Liver (tissue), 9 donors: ENCODE measurements around the gene LAMB2. TPM values are rescaled to one million over a fixed set of nuclear protein-coding genes. Genes with fewer than 3 reads are reported as not detected.

Source experiments
- DNase-seq: peaks from one replicate; pipeline ENCODE4 v3.0.0-alpha.2; 2017; ENCODE audit warnings: low spot score
- H3K27ac ChIP-seq, 2 donors: one replicate each; pipeline ENCODE4 v1.7.0; 2013; ENCODE audit warnings: inconsistent platforms in 2 of 2, low read length in 2 of 2, control low read depth in 1 of 2, low read depth in 1 of 2, mild to moderate bottlenecking in 1 of 2
- H3K27me3 ChIP-seq, 4 donors: one replicate each; pipeline versions ENCODE4 v1.6.1 to v1.7.0; 2013; ENCODE audit warnings: low read length in 3 of 4, inconsistent platforms in 1 of 4, mild to moderate bottlenecking in 1 of 4, moderate library complexity in 1 of 4; ENCODE audit not compliant: control insufficient read depth in 4 of 4, insufficient read depth in 4 of 4
- H3K36me3 ChIP-seq, 4 donors: one replicate each; pipeline versions ENCODE4 v1.6.1 to v1.7.0; 2013; ENCODE audit warnings: low read length in 3 of 4, mild to moderate bottlenecking in 3 of 4, low read depth in 1 of 4, moderate library complexity in 1 of 4; ENCODE audit not compliant: control insufficient read depth in 4 of 4, insufficient read depth in 3 of 4
- H3K4me1 ChIP-seq, 4 donors: one replicate each; pipeline versions ENCODE4 v1.6.1 to v1.7.0; 2013; ENCODE audit warnings: low read length in 3 of 4, mild to moderate bottlenecking in 3 of 4, moderate library complexity in 1 of 4; ENCODE audit not compliant: control insufficient read depth in 4 of 4, insufficient read depth in 4 of 4
- H3K4me3 ChIP-seq, 3 donors: one replicate each; pipeline versions ENCODE4 v1.6.1 to v1.7.0; 2013; ENCODE audit warnings: low read length in 3 of 3, control low read depth in 1 of 3, low read depth in 1 of 3, mild to moderate bottlenecking in 1 of 3
- H3K9ac ChIP-seq, 2 donors: one replicate each; pipeline ENCODE4 v1.7.0; 2013; ENCODE audit warnings: low read length in 2 of 2, mild to moderate bottlenecking in 2 of 2, moderate library complexity in 2 of 2, control low read depth in 1 of 2, low read depth in 1 of 2
- H3K9me3 ChIP-seq, 4 donors: one replicate each; pipeline versions ENCODE4 v1.6.1 to v1.7.0; 2013; ENCODE audit warnings: low read length in 3 of 4; ENCODE audit not compliant: control insufficient read depth in 4 of 4
- ATF3 ChIP-seq: IDR thresholded peaks from 2 replicates; pipeline ENCODE4 v1.6.1; 2016; ENCODE audit warnings: antibody characterized with exemption
- EGR1 ChIP-seq, 2 donors: IDR thresholded peaks; 2 replicates each; pipeline ENCODE4 v1.6.1; 2016 to 2018; ENCODE audit warnings: antibody characterized with exemption in 2 of 2, low read depth in 2 of 2
- FOXA1 ChIP-seq: IDR thresholded peaks from 2 replicates; pipeline ENCODE4 v1.6.1; 2016; ENCODE audit warnings: antibody characterized with exemption
- FOXA2 ChIP-seq: IDR thresholded peaks from 2 replicates; pipeline ENCODE4 v1.6.1; 2016; ENCODE audit warnings: antibody characterized with exemption
- GABPA ChIP-seq, 2 donors: IDR thresholded peaks in 1 of 2; conservative IDR thresholded peaks in 1 of 2; 2 replicates each; pipeline ENCODE4 v1.6.1; 2016; ENCODE audit warnings: antibody characterized with exemption in 2 of 2, mild to moderate bottlenecking in 1 of 2, moderate library complexity in 1 of 2
- HNF4G ChIP-seq: IDR thresholded peaks from 2 replicates; pipeline ENCODE4 v1.6.1; 2016; ENCODE audit warnings: antibody characterized with exemption
- JUND ChIP-seq, 2 donors: IDR thresholded peaks; 2 replicates each; pipeline ENCODE4 v1.6.1; 2016; ENCODE audit warnings: antibody characterized with exemption in 2 of 2
- NR2F2 ChIP-seq: IDR thresholded peaks from 2 replicates; pipeline ENCODE4 v1.6.1; 2016; ENCODE audit warnings: antibody characterized with exemption
- RAD21 ChIP-seq, 2 donors: IDR thresholded peaks; 2 replicates each; pipeline ENCODE4 v1.6.1; 2016; ENCODE audit warnings: antibody characterized with exemption in 2 of 2, mild to moderate bottlenecking in 2 of 2
- REST ChIP-seq: IDR thresholded peaks from 2 replicates; pipeline ENCODE4 v1.6.1; 2016; ENCODE audit warnings: antibody characterized with exemption, mild to moderate bottlenecking
- RXRA ChIP-seq, 2 donors: IDR thresholded peaks; 2 replicates each; pipeline ENCODE4 v1.6.1; 2017 to 2018; ENCODE audit warnings: antibody characterized with exemption in 2 of 2, mild to moderate bottlenecking in 1 of 2
- SP1 ChIP-seq: IDR thresholded peaks from 2 replicates; pipeline ENCODE4 v1.6.1; 2018; ENCODE audit warnings: antibody characterized with exemption, mild to moderate bottlenecking
- TAF1 ChIP-seq: conservative IDR thresholded peaks from 2 replicates; pipeline ENCODE4 v1.6.1; 2016; ENCODE audit warnings: antibody characterized with exemption, mild to moderate bottlenecking
- YY1 ChIP-seq: IDR thresholded peaks from 2 replicates; pipeline ENCODE4 v1.6.1; 2016; ENCODE audit warnings: antibody characterized with exemption, mild to moderate bottlenecking
- WGBS: extraction: QIAGEN DNeasy Blood & Tissue Kit; methylation state at CpG from one replicate; pipeline ENCODE4 v1.1.7; 2013; 5-methylcytosine and 5-hydroxymethylcytosine counted together
- polyA plus RNA-seq, 2 donors: library from polyadenylated mRNA; stranded (reverse) in 1 of 2; unstranded in 1 of 2; fragments of 200-250 nt in 1 of 2; fragments of >200 nt in 1 of 2; fragmentation: Nextera tagmentation in 1 of 2; extraction: Ambion mirVana in 1 of 2; gene quantifications; one replicate each; pipeline versions ENCODE4 v1.2.1 to v1.2.3, GENCODE V29; 2013 to 2015
- total RNA-seq, 2 donors: library from RNA; depleted of rRNA; stranded (reverse); fragments of >200 nt; gene quantifications; one replicate each; pipeline ENCODE4 v1.2.3, GENCODE V29; 2014
- TF ChIP-seq, protein P1 (sequence below): IDR thresholded peaks from 2 replicates; pipeline ENCODE4 v1.6.1; 2016; ENCODE audit warnings: antibody characterized with exemption
- TF ChIP-seq, protein P2 (sequence below): IDR thresholded peaks from 2 replicates; pipeline ENCODE4 v1.6.1; 2016; ENCODE audit warnings: antibody characterized with exemption
- donor health status: healthy.
- donor health status: healthy.
- donor health status: healthy.
- donor health status: healthy.
- donor health status: healthy.

Gene LAMB2
- total and polyA plus RNA-seq, 4 donors: 87.6 to 172 (median 134) TPM

DNA sequence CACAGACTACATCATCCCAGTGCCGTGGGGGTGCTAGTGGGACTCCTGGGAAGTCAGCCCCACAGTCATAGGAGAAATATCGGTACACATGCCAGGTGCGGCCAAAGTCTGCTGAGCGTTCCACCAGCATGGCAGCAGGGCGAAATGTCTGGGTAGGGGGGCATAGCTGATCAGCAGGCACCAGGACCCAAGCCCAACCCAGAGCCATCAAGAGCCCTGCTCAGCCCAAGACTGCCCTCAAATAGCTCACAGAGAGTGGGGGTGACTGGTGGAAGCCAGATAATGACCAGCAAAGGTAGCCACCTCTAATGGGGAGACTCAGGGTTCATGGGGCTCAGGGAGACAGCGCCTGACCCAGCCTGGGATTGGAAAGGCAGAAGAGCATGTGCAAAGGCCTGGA lies 1.3 kb downstream of the LAMB2 start:
- Histone ChIP-seq H3K27me3 (no peaks in the 10 kb centered on the region), H3K4me1 (peaks cover 2 to 57% (median 51%) of the 10 kb centered on the region in 4 donors), H3K4me3 (no peak overlapping the region), H3K9me3 (no peaks in the 10 kb centered on the region), H3K27ac (no peak overlapping the region), H3K9ac (no peak overlapping the region), H3K36me3 (peaks cover 0 to 10% (median 0%) of the 10 kb centered on the region in 4 donors)
- no peak for TF ChIP-seq EGR1 (IDR thresholded peaks at IDR 0.05; ENCODE audit: low read depth in 2 of 2)
- 97% methylated on average over 6 of the region's 6 CpGs for WGBS
- DNase-seq: no peak

DNA sequence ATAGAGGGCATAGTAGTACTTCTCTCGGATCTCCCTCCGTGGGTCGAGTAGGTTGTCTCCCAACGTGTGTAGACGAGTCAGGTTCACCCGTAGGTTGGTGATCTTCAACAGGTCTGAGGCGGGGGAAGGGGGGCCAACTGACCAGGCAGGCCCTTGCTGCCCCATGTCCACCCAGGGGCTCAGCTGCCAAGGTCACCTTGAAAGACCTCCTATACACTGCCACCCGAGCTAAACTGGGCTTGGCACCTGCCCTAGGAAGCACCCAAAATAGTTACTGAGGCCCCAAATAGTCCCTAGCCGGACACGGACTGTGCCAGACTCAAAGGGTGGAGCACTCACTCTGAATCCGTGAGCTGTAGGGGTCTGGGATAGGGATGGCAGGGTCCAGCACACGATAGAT lies 1.8 kb downstream of the LAMB2 start:
- peaks cover 0 to 10% (median 0%) of the 10 kb centered on the region in 4 donors for H3K36me3 ChIP-seq
- 90% methylated on average over 12 of the region's 12 CpGs for WGBS
- no peak overlapping the region for H3K9ac ChIP-seq
- H3K9me3 ChIP-seq: no peaks in the 10 kb centered on the region
- no peak overlapping the region for H3K4me3 ChIP-seq
- no peak for DNase-seq
- H3K27ac ChIP-seq: no peak overlapping the region
- TF ChIP-seq NR2F2 (no peak), HNF4G (no peak), FOXA1 (no peak), TAF1 (no peak), RXRA (IDR thresholded peaks at IDR 0.05) (no peak), GABPA (IDR thresholded peaks at IDR 0.05 in 1 of 2, conservative IDR thresholded peaks at IDR 0.05 in 1 of 2) (no peak), REST (no peak), YY1 (no peak), ATF3 (no peak), FOXA2 (no peak), RAD21 (IDR thresholded peaks at IDR 0.05) (no peak), JUND (IDR thresholded peaks at IDR 0.05) (no peak)
- TF ChIP-seq, protein P1, sequence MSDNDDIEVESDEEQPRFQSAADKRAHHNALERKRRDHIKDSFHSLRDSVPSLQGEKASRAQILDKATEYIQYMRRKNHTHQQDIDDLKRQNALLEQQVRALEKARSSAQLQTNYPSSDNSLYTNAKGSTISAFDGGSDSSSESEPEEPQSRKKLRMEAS: no peak
- H3K27me3 ChIP-seq: no peaks in the 10 kb centered on the region
- H3K4me1 ChIP-seq: peaks cover 2 to 57% (median 49%) of the 10 kb centered on the region in 4 donors

DNA sequence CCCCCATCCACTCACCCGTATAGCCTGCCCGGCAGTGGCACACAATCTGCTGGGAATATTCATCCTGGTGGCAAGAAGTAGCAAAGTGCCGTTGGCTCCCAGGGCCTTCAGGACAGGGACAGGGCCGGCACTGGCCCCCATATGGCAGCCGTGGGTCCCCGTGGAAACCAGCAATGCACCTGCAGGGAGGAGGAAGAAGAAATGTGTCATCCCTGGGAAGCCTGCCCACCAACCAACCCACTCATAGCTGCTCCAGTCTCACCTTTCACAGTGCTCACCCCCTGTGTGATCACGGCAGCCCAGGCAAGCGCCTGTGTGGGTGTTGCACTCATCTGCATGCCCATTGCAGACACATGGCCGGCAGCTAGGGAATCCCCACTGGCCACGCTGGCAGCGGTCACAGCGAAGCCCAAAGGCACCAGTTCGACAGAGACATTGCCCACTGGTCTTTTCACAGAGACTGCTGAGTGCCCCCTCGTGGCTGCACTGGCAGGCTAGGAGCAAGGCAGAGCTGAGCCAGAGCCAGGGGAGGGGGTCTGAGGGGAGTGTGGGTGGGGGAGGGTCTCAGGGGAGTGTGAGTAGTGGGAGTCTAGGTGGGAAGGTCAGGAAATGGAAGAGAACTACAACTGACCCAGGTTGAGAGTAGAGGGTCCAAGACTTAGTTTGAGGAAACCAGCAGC lies 7.7 kb downstream of the LAMB2 start:
- peaks cover 0 to 7% (median 2%) of the 10 kb centered on the region in 4 donors for H3K4me1 ChIP-seq
- H3K27ac ChIP-seq: no peak overlapping the region
- H3K9me3 ChIP-seq: no peaks in the 10 kb centered on the region
- no peaks in the 10 kb centered on the region for H3K27me3 ChIP-seq
- 88% methylated on average over 14 of the region's 14 CpGs for WGBS
- H3K4me3 ChIP-seq: no peak overlapping the region
- DNase-seq: no peak
- H3K9ac ChIP-seq: no peak overlapping the region
- peaks cover 0 to 46% (median 20%) of the 10 kb centered on the region in 4 donors for H3K36me3 ChIP-seq
- TF ChIP-seq, protein P2, sequence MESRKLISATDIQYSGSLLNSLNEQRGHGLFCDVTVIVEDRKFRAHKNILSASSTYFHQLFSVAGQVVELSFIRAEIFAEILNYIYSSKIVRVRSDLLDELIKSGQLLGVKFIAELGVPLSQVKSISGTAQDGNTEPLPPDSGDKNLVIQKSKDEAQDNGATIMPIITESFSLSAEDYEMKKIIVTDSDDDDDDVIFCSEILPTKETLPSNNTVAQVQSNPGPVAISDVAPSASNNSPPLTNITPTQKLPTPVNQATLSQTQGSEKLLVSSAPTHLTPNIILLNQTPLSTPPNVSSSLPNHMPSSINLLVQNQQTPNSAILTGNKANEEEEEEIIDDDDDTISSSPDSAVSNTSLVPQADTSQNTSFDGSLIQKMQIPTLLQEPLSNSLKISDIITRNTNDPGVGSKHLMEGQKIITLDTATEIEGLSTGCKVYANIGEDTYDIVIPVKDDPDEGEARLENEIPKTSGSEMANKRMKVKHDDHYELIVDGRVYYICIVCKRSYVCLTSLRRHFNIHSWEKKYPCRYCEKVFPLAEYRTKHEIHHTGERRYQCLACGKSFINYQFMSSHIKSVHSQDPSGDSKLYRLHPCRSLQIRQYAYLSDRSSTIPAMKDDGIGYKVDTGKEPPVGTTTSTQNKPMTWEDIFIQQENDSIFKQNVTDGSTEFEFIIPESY: no peak
- TF ChIP-seq SP1 (no peak), JUND (IDR thresholded peaks at IDR 0.05) (no peak), GABPA (IDR thresholded peaks at IDR 0.05 in 1 of 2, conservative IDR thresholded peaks at IDR 0.05 in 1 of 2) (no peak), HNF4G (no peak), ATF3 (no peak), YY1 (no peak), RAD21 (IDR thresholded peaks at IDR 0.05) (no peak), REST (no peak), EGR1 (IDR thresholded peaks at IDR 0.05; ENCODE audit: low read depth in 2 of 2) (no peak), RXRA (IDR thresholded peaks at IDR 0.05) (no peak), FOXA1 (no peak), NR2F2 (no peak)
- TF ChIP-seq, protein P1: no peak
